Activated CD8-positive, alpha-beta memory T cell treated with anti-CD3 and anti-CD28 coated beads, Interleukin-2, amount 50 U/mL, for 48 hours (primary cell): ENCODE measurements around the gene PLSCR3.

Experiments
- DNase-seq: peaks from one replicate; pipeline ENCODE4 v3.0.0-alpha.2; 2020

Gene PLSCR3

GRCh38 chr17:7346761-7347614 lies 47.3 kb downstream of the PLSCR3 start:
- no peak for DNase-seq

- DNase-seq = no peak
Measured at GRCh38 chr17:7343250-7343649, 51.1 kb downstream of the PLSCR3 start.

DNA sequence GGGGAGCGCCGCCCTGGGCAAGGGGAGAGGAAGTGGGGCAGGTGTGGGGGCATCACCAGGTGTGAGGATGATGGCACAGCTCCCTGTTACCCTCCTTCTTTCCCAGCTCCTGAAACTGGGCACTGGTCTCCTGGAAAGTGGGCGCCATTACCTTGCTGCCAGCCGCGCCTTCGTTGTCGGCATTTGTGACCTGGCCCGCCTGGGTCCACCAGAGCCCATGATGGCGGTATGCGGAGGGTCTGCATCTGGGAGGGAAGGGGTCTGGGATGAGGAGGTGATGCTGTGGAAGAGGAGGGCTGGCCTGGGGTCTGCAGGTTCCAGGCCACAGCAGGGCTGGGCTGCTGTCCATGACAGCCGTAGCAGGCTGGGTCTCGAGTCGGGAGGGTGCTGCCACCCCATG lies 52.5 kb downstream of the PLSCR3 start:
- DNase-seq = no peak

GRCh38 chr17:7340179-7340578 lies 54.1 kb downstream of the PLSCR3 start:
- no peak for DNase-seq
